ENCODE results near the gene CDH2.

GRCh38 chr18:28078298-28078697, 98.6 kb downstream of the CDH2 start:
- no peak for TF ChIP-seq CTCF (conservative IDR thresholded peaks at IDR 0.05 in 1 of 2, IDR thresholded peaks at IDR 0.05 in 1 of 2; ENCODE audit: extremely low read depth in 1 of 2, insufficient read depth in 1 of 2, low read depth in 1 of 2, low read length in 2 of 2)
- TF ChIP-seq EZH2 (IDR thresholded peaks at IDR 0.05; ENCODE audit: borderline replicate concordance, low read length), result no peak
